ENCODE measurements around the gene GNAL.
"Not testable (repeated sequence)": the region's sequence is repeated elsewhere in the genome, so short reads cannot be mapped to it uniquely, and the experiment has no call there.

The GNAL gene

DNA sequence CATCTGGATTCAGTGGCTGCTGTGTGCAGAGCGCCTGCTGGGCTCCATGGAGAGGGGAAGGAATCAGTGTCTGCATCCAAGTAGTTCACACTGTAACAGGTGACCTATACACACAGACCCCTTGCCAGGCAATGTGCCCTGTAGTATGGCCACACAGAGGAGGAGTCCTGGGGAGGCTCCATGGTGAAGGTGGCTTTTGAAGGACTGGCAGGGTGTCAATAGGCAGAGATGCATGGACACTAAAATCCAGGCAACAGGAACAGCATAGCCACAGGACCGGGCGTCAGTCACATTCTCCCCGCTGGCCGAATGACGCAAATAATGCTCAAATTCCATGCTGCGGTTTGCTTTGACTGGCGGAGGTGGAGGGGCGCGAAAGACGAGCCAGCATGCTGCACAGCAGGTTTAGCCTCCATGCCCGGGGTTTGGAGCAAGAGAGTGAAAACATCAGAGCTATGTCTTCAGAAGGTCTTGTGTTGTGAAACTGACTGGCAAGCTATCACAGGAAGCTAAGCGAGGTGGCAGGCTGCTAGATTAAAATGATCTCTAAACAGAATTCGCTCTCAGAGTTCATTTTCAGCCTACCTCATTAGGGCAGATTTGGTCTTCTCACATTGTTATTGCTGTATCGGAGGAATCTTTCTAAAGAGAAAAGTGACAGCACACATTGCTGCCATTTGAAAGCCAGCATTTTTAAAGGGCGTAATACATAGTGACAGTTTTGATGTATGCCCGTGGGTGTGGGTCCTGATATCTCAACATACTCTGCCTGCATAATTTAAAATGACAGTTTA, 161.0 kb downstream of the GNAL start:
- DNase-seq (ENCODE audit: low read depth): peak; percentile 63

DNA sequence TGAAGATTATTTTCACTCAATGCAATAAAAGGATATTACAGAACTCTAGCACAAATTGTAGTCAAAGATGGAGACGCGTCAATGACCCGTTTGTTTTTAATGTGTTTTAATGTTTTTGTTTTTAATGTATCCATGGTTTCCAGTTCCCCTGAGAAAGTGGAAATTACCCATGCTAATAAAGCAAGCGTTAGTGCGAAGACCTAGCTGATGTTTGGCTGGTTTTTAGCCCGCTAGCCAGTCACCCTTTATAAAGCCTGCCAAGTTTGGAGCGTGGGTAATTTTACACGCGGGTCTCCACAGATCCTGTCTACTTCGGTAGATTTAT, 161.7 kb downstream of the GNAL start:
- DNase-seq (ENCODE audit: low read depth): peak; percentile 50

DNA sequence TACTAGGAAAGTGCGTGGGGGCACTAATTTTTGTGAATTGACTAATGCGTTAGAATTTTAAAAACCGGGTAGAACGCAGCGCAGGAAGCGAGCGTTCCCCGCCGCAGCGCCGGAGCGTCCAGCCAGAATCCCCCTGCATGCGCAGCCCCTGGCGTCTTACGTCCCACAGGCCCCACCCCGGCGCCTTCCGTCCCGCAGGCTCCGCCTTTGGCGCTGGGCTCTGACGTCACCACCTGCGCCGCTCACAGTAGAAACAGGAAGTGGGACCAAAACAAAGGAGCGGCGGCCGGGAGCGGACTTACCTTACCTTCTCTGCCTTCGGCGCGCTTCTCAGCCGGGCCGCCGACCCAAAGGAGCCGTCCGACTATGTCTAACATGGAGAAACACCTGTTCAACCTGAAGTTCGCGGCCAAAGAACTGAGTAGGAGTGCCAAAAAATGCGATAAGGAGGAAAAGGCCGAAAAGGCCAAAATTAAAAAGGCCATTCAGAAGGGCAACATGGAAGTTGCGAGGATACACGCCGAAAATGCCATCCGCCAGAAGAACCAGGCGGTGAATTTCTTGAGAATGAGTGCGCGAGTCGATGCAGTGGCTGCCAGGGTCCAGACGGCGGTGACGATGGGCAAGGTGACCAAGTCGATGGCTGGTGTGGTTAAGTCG, 162.2 kb downstream of the GNAL start, which contains the start of gene CHMP1B:
Gene CHMP1B (plus strand): TSS at position 268 of the 660 bp plus-strand sequence. CDS start 99 bp downstream, at position 367.
- peak; percentile 92 for DNase-seq (ENCODE audit: low read depth)

DNA sequence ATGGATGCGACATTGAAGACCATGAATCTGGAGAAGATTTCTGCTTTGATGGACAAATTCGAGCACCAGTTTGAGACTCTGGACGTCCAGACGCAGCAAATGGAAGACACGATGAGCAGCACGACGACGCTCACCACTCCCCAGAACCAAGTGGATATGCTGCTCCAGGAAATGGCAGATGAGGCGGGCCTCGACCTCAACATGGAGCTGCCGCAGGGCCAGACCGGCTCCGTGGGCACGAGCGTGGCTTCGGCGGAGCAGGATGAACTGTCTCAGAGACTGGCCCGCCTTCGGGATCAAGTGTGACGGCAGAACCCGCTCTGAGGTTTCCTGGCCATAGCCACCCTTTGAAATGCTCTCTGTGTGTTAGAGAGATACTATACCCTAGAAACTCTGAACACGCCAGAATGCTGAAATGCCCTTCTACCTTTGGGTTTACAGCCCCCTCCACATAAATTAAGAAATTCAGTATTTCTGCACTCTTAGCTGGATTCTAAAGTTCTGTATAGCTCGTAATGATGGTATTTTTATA, 162.8 kb downstream of the GNAL start:
- peak; percentile 13 for DNase-seq (ENCODE audit: low read depth)

DNA sequence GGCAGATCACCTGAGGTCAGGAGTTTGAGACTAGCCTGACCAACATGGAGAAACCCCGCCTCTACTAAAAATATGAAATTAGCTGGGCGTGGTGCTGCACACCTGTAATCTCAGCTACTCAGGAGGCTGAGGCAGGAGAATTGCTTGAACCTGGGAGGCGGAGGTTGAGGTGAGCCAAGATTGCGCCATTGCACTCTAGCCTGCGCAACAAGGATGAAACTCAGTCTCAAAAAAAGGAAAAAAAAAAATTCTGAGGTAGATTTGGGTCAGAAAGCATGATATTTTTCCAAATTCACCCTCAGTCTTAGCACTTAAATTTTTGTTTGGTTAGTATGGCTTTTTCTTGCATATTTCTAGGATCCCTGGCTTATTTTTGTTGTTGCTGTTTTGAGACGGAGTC, 165.5 kb downstream of the GNAL start:
- DNase-seq (ENCODE audit: low read depth): not testable (repeated sequence)

DNA sequence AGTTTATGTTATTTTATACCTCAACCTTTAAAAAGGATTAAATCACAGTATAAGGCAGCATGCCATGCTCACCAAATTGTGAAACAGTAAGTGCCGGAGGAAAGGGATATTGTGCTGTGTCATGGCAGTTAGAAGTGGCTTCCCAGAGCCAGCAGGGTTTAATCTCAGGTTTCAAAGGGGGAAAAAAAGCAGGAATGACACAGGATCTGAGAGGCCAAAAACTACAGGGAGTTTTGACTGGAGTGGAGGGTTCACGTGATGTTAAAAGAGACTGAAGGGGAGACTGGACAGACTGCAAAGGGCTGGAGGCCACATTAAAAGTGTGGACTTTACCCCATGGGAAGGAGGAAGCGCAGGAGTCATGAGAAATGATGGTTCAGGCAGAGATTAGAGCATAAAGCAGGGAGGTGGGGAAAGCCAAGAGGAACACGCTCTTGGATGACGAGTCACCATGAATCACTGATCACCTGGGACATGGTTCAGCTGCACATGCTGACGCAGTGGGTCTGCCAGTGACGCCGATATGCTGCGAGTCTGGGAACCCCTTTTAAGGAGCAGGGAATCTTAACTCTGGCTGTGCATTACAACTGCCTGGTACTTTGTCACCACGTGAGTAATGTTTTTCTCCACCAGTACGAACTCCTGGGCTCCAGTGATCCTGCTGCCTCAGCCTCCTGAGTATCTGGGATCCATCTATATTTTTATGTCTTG, 168.3 kb downstream of the GNAL start:
- peak; percentile 90 for DNase-seq (ENCODE audit: low read depth)

DNA sequence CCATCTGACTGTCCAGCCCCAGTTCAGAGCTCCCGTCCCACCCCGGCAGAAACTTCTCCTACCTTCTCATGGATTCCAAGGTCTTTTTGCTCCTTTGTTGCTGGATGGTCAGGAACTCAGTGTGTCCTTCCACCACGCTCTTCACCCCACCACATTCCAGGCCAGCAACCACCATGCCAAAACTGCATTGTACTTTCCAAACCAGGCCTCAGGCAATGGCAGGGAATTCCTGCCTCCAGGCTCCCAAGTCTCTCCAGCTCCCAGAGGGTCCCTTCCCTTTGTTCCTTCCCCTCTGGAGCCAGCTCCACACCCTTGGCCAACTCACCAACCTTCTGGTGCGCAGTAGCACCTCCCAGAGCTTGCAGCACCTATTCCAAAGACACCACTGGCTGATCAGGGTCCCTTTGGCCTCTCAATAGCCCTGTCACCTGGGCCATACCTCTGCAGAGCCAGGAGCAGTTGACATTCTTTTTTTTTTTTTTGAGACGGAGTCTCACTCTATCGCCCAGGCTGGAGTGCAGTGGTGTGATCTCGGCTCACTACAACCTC, 170.3 kb downstream of the GNAL start:
- DNase-seq (ENCODE audit: low read depth): no peak

DNA sequence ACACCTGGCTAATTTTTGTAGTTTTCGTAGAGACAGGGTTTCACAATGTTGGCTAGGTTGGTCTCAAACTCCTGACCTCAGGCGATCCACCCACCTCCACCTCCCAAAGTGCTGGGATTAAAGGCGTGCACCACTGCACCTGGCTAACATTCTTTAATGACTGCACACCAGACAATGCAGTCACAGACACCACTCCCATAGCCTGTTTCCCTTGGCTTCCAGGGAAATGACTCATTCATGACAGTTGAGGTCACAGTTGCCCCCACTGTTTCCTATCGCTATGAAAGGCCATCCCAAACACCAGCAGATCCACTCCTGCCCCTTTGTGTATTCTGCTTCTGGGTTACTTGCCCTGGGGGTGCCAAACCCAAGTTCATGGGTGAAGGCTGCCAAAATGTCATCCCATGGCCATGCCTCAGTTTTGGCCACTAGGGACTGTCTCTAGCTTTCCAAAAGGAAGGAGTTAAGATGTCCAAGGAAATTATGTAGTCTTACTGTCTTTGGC, 170.9 kb downstream of the GNAL start:
- DNase-seq (ENCODE audit: low read depth): peak; percentile 24

DNA sequence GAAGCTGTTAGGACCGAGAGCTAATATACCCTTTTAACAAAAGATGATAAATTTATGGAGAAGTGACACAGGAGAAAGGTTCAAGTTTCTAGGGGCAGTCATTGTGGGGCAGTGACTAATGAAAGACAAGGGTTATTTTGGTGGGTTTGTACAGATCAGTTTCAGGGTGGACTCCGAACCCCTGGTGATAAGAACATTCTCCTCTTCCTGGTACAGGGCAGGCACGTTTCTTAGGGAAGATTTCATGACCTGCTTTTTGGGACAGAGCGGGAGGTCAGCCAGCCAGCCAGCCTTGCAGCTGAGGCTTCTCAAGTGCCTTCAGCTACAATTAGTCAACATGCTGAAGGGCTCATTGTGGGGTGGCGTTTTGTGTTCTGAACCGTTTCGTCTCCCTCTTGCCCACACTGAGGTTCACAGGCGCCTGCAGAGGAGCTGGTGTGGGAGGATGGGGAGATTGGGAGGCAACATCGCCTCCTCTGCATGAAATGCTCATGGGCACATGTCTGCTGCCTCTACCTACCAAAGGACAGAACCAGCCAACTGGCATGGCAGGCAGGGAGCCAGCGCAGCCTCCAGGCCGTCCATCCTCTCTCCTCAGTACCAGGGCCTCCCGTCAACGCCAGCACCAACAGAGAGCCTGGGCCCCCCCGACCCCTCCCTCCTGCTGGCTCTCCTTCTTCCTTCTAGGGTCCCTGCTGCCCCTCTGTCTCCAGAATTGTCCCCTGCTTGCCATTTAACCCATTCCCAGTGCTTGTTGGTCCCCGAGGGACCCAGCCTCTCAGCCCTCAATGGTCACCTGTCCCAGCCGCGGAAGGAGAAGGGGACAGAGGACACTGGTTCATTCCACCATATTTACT, 171.8 kb downstream of the GNAL start:
- DNase-seq (ENCODE audit: low read depth): no peak

DNA sequence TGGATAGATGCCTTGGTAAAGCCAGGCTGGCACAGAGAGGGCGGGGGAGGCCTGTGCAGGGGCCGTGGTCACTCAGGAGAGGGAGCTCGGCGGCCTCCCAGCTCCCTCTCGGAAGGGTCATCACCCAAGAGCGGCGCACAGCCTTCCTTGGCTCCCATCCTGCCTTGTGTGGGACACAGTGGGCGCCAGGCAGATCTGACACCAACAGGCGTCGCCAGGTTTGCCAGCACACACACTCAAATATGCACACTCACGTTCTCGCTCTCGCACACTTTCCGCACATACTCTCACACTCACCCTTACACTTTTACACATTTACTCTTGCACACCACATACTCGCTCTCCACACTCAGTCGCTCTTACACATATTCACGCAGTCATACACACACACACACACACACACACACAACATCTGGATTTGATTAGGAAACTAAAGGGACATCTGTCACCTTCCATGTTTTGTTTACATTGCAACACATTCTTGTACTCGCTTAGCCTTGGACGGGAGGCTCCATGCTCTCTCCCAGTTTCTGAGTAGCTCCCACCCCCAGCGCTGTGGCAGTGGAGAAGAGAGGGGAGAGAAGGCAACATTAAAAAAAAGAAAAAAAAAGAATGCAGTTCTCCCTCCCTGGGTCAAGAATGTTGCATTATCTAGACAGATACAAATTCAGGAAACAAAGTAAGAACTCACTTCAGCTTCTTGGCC, 172.7 kb downstream of the GNAL start:
- DNase-seq (ENCODE audit: low read depth): no peak

DNA sequence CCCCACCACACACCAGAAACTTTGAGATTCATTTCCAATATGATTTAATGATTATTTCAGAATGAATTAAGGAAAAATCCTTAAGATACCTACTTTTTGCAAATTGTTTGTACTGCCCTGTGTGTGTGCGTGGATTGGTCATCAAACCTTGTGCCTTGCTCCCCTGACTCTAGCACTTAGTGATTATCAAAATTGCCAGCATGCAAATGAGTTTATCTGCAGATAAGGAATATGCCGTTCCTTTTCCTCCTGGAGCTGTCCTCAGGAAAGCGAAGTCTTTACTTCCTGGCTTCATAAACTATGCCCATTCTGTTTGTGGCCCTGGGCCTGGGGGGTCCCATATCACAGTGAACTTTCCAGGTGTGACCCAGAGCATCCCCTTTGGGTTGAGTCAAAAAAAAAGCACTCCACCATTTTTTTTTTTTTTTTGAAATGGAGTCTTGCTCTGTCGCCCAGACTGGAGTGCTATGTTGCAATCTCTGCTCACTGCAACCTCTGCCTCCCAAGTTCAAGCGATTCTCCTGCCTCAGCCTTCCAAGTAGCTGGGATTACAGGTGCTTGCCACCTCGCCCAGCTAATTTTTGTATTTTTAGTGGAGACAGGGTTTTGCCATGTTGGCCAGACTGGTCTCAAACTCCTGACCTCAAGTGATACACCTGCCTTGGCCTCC, 173.5 kb downstream of the GNAL start:
- no peak for DNase-seq (ENCODE audit: low read depth)

DNA sequence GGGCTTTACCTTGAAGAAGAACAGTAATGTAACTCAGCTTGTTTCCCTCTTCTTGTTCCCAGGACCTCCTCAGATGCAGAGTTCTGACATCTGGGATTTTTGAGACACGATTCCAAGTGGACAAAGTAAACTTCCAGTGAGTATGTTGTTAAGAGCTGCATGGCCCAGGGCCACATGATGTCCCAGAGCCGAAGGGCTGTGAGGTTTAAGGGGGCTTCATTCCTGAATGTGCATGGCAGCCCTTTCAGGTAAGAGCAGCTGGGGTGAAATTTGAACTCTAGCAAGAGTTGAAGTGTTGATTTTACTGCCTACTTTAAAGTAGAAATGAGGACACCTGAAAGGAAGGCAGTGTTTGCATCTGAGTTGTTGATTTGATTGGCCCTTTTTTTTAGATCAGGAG, 175.4 kb downstream of the GNAL start:
- no peak for DNase-seq (ENCODE audit: low read depth)

DNA sequence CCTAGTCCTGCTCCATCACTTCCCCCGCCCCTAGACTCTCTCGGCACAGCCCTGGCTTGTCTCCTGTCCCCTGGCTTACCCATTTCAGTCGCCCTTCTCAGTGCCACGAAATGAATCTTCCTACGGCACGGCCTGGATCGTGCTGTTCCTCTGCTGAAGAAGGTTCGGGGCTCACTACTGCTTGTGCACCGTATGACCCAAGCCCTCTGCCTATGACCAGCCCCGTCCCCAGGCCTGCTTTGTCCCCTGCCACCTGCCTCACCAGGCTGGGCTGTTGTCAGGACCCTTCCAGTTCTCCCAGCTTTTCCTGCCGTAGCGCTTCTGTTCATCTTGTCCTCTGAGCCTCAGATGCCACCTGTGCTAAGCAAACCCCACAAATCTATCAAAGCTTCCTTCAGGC, 176.0 kb downstream of the GNAL start:
- no peak for DNase-seq (ENCODE audit: low read depth)

DNA sequence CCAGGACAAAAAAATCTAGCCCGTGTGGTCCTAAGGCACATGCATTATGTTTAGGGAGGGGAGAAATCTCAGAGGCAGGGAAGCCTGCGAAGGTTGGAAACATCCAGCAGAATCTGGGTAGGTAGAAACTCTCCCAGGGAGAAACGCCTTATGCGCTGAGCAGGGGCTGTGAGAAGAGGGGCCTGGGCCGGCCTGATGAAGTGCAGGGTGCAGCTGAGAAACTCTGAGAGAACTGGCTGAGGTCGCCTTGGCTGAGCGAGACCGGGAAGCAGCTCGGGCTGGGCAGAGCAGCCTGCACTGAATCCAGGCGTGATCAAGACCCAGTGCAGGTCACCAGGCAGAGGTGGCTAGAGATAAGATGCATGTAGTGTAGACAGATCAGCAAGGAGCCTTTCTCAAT, 177.3 kb downstream of the GNAL start:
- DNase-seq (ENCODE audit: low read depth): no peak

DNA sequence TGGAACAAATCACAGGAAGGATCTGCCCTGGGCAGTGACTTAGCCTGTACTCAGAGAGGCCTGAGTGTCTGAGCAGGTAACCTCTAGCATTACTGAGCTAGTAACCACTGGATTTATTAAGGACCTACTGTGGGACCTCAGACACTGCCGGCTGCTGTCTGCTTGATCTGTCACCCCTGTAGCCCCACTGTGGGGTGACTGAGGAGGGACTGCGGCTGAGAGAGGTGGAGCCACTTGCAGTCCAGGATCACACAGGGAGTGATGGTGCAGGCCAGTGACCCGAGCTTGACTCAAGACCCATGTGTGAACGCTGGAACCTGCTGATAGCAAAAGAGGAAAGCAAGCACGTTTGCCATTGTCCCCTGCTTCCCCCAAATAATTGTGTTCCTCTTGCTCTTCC, 177.7 kb downstream of the GNAL start:
- no peak for DNase-seq (ENCODE audit: low read depth)

DNA sequence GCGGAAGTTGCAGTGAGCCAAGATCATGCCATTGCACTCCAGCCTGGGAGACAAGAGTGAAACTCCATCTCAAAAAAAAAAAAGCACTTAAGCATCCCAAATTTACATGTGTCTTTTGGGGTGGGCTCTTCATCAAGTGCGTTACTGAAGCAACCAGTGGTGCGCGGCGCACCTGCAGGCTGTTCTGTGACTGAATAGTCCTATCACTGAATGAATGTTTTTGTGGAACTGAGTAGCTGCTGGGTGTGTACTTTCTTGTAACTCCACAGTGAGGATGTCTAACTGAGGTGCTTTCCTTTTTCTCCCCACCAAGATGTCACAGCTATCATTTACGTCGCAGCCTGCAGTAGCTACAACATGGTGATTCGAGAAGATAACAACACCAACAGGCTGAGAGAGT, 179.2 kb downstream of the GNAL start:
- no peak for DNase-seq (ENCODE audit: low read depth)

DNA sequence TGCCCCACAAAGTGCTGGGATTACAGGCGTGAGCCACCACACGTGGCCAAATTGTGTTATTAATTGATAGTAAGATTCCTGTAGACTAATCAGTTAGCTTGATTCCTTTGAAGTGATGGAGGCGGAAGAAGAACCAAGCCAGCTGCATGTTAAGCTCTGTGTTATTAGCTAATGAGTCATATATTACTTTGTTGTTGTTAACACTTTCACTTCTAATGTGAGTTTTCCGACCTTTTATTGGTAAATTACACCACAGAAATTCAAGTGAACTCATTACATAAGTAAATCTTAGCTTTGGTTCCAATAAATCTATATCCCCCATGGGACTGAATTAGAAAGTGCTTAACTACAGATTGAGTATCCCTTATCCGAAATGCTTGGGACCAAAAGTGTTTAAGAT, 182.4 kb downstream of the GNAL start:
- DNase-seq (ENCODE audit: low read depth): no peak

DNA sequence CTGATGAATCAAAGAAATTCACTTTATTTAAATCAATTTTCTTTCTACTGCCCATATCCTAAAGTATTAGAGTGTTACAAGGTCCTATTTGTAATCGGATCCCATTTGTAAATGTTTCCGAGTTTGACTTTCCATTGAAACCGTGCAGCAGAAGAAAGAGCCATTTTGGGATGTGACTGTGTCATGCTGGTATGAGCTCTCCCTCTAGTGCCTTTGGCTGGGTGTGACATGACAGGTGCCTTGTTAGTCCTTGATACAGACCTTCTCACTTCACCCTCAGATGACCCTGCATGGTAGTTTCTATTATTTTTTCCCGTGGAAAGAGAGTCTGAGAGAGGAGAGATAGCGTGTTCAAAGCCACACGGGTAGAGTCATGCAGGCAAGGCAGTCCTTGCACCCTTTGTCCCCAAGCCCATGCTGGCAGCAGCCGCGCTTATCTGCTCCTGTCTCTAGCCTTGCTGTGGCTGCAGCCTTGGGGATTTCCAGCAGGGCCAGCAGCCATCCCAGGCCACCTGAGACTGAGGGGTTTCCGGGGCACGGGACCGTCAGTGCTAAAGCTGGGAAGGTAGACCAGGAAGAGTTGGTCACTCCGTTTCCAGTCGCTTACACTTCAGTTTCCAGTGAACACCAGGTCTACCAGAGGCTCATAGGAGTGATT, 183.5 kb downstream of the GNAL start:
- no peak for DNase-seq (ENCODE audit: low read depth)

DNA sequence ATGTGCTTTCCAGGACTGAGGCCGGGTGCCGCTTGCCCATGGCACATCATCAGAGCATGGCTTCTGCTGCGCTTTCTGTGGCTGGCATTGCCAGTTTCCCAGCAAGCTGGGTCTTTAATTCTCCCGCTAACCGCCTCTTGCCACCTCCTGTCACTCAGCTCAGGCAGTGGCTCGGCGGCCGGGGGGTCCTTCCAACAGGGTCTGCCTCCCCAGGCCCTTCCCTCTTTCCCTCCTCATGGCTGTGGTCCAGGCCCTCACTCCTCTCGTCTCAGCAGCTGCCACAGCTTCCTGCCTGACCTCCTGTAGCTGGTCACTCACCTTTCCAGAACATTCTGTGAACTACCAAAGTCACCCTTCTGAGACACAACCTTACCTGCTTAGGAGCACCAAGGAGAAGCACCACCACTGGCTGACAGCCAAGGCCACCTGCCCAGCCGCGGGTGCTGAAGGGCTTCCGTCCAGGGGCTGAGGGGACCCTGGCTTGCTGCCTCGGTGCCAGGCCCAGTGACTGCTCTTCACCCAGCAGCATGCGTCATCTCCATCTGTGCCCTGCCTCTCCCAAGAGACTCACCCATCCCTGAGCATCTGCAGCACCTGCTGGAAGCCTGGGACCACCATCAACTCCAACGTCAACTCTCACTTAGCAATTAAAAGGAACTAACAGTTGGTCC, 184.7 kb downstream of the GNAL start:
- DNase-seq (ENCODE audit: low read depth): no peak
